Pericardium fibroblast (primary cell): ENCODE measurements around the gene GASK1B. TPM values are rescaled to one million over a fixed set of nuclear protein-coding genes. Genes with fewer than 3 reads are reported as not detected.

ENCODE experiments used
- total RNA-seq: library from RNA; depleted of rRNA; stranded (reverse); fragments of >200 nt; gene quantifications from 2 replicates; pipeline ENCODE4 v1.2.3, GENCODE V29; 2015

GASK1B gene
- total RNA-seq: 79.7 and 104 TPM in 2 replicates

DNA sequence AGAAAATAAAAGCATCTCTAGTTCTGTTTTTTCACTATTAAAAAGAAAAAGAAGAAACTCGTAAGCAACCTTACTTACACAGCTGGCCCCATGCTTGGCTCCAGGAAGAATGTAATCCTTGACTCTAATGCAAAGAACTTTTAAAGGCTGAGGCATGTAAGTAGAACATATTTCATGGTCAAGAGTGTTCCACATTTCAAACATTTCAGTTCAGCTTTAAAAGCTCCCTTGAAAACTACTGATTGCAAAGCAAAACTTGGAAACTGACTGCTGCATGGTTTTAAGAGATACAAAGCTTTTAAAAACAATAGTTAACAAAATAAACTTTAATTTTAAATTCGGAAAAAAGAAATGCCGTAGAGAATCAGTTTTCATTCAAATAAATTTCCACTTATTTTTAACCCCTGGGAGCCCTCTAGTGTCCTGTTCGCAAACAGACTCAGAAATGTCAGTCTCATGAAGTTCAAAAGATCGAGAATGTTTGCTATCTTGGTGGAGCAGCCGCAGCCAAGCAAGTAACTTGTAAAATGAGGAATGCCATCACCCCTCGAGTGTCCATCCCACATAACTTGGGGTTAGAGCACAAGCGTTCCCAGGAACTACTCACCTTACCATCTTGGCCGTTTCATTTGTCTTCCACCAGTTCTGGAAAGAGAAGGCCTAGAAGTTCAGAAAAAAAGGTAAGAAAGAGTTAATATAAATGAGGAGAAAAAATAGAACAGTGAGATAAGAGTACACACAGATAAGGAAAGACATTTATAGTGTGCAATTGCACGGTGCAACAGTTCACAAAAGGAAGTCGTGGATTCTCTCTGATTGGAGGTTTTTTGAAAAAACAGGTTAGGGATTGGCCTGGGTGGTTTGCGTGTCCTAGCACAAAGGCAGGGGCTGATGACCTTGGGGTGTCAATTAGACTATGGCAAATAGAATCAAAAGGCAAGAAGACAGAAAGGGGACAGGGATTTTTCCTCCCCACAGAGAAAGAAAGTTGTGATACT lies at the start of gene GASK1B:
Gene GASK1B (minus strand): TSS at position 765 of the 998 bp plus-strand sequence. CDS start 1,650 bp downstream, outside the sequence.

DNA sequence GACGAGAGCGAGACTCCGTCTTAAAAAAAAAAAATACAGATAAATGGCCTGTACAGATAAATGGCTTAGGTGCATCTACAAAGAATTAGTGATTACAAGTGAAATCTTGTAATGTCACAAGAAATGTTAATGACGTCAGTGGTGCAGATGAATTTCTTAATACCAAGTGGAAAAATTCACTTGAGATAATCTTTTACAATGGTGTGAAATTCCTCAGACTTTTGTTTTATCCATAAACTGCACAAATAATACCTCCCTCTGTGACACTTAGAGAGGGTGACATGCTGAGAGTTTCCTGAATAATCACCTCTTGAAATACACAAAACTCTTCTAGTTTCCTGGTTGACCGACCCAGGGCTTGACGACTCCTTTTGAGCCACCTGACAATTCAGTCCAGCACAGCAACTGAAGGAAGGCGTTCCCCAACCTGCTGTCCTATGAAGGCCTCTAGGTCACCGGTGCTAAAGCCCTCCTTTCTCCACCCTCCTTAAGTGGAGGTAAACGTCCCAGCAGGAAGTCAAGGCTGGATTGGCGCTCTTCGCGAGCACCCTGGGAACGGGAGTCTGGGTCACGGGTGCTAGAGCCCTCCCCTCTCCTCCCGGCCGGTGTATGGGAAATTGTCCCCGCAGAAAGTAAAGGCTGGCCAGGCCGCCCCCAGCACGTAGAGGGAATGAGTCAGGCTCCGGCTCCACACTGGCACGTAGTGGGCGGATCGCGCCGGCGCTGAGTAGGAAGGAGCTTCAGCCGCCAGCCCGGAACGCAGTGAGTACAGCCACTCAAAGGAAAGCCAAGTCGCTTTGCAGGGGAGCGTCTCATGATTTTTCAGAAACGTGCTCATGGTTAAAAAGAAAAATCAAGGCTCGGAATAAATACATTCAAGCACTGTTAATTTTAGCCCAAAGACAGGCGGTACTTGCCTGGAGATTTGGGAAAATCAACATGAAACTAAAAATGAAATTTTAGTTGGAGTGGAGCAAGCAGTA lies 37.3 kb upstream of the GASK1B start, which contains the start of gene TMEM144:
Gene TMEM144 (plus strand): TSS at position 662 of the 983 bp plus-strand sequence. CDS start 2,182 bp downstream, outside the sequence.

Other genes starting within 250 kb of the GASK1B start
- gene TMEM144, start 37.5 kb upstream of the GASK1B start, total RNA-seq: 1.6 and 1.9 TPM in 2 replicates